Neural cell (in vitro differentiated cells): Measurements from ENCODE around the gene RGS13. TPM values are rescaled to one million over a fixed set of nuclear protein-coding genes. Genes with fewer than 3 reads are reported as not detected.

ENCODE experiments used
- H2AFZ ChIP-seq: fragments of 200-600, 300-800 bp; sonication (generic), shearing (Covaris generic); 2 replicates; pipeline ENCODE4 v1.6.0; 2014; ENCODE audit warnings: low read depth, mild to moderate bottlenecking, antibody characterized with exemption, low read length, moderate library complexity
- H3F3A ChIP-seq: fragments of 200-600 bp; shearing (Covaris generic); 2 replicates; pipeline ENCODE4 v1.6.1; 2016; ENCODE audit warnings: mild to moderate bottlenecking, moderate library complexity, mixed read lengths, antibody characterized with exemption, low read length; ENCODE audit not compliant: insufficient read depth, poor library complexity, severe bottlenecking
- H3K27ac ChIP-seq: fragments of 200-600, 300-800 bp; sonication (generic), shearing (Covaris generic); 2 replicates; pipeline ENCODE4 v1.5.1; 2014; ENCODE audit warnings: mild to moderate bottlenecking, low read length, moderate library complexity
- H3K27me3 ChIP-seq: fragments of 300-800, 200-600 bp; sonication (generic), shearing (Covaris generic); 2 replicates; pipeline ENCODE4 v1.6.0; 2014; ENCODE audit warnings: mild to moderate bottlenecking, low read depth, low read length, moderate library complexity; ENCODE audit not compliant: insufficient read depth
- H3K36me3 ChIP-seq: fragments of 300-800, 200-600 bp; sonication (generic), shearing (Covaris generic); 2 replicates; pipeline ENCODE4 v1.5.1; 2014; ENCODE audit warnings: mild to moderate bottlenecking, antibody characterized with exemption, low read length, moderate library complexity; ENCODE audit not compliant: insufficient read depth
- H3K4me2 ChIP-seq: fragments of 300-800, 200-600 bp; sonication (generic), shearing (Covaris generic); 2 replicates; pipeline ENCODE4 v1.6.0; 2014; ENCODE audit warnings: mild to moderate bottlenecking, low read length
- H3K4me3 ChIP-seq: fragments of 300-800, 200-600 bp; sonication (generic), shearing (Covaris generic); 2 replicates; pipeline ENCODE4 v1.5.1; 2014; ENCODE audit warnings: mild to moderate bottlenecking, low read length, moderate library complexity
- H3K79me2 ChIP-seq: fragments of 200-600 bp; shearing (Covaris generic); replicated peaks from 2 replicates; pipeline ENCODE4 v1.6.0; 2014; ENCODE audit warnings: mild to moderate bottlenecking, low read length, moderate library complexity; ENCODE audit not compliant: insufficient read depth
- H3K9ac ChIP-seq: fragments of 300-800, 200-600 bp; sonication (generic), shearing (Covaris generic); 2 replicates; pipeline ENCODE4 v1.6.1; 2016; ENCODE audit warnings: mild to moderate bottlenecking, low read length, mixed read lengths
- H3K9me2 ChIP-seq: fragments of 200-600 bp; shearing (Covaris generic); 2 replicates; pipeline ENCODE4 v1.6.1; 2016; ENCODE audit warnings: mild to moderate bottlenecking, low read length, mixed read lengths; ENCODE audit not compliant: insufficient read depth
- H3K9me3 ChIP-seq: fragments of 200-600, 300-800 bp; sonication (generic), shearing (Covaris generic); 2 replicates; pipeline ENCODE4 v1.6.1; 2016; ENCODE audit warnings: mild to moderate bottlenecking, mixed run types, low read length, moderate library complexity, mixed read lengths
- H4K20me1 ChIP-seq: fragments of 200-600 bp; shearing (Covaris generic); 2 replicates; pipeline ENCODE4 v1.6.1; 2016; ENCODE audit warnings: mild to moderate bottlenecking, mixed run types; ENCODE audit not compliant: insufficient read depth
- CTCF ChIP-seq: fragments of 450-650 bp; IDR thresholded peaks from 2 replicates; pipeline ENCODE4 v1.5.1; 2014; ENCODE audit warnings: antibody characterized with exemption, mild to moderate bottlenecking, moderate library complexity; ENCODE audit not compliant: poor library complexity, severe bottlenecking
- EP300 ChIP-seq: fragments of 450-650 bp; conservative IDR thresholded peaks from 2 replicates; pipeline ENCODE4 v1.6.1; 2014; ENCODE audit warnings: antibody characterized with exemption, mild to moderate bottlenecking, moderate library complexity; ENCODE audit not compliant: poor library complexity, severe bottlenecking
- EZH2 ChIP-seq: fragments of 200-600, 300-800 bp; shearing (Covaris generic), sonication (generic); IDR thresholded peaks from 2 replicates; pipeline ENCODE4 v1.6.1; 2014; ENCODE audit warnings: antibody characterized with exemption, low read length, borderline replicate concordance, mild to moderate bottlenecking; ENCODE audit not compliant: insufficient read depth, poor library complexity, severe bottlenecking
- MXI1 ChIP-seq: fragments of 450-650 bp; conservative IDR thresholded peaks from 2 replicates; pipeline ENCODE4 v1.6.1; 2014; ENCODE audit warnings: antibody characterized with exemption, mild to moderate bottlenecking; ENCODE audit not compliant: poor library complexity, severe bottlenecking
- POLR2AphosphoS5 ChIP-seq: IDR thresholded peaks from 2 replicates; pipeline ENCODE4 v1.6.1; 2012
- RAD21 ChIP-seq: fragments of 450-650 bp; conservative IDR thresholded peaks from 2 replicates; pipeline ENCODE4 v1.6.1; 2014; ENCODE audit warnings: antibody characterized with exemption, mild to moderate bottlenecking, moderate library complexity
- REST ChIP-seq: IDR thresholded peaks from 2 replicates; pipeline ENCODE4 v1.6.1; 2012; ENCODE audit warnings: borderline replicate concordance
- SMC3 ChIP-seq: fragments of 450-650 bp; conservative IDR thresholded peaks from 2 replicates; pipeline ENCODE4 v1.6.1; 2014; ENCODE audit warnings: antibody characterized with exemption, mild to moderate bottlenecking, moderate library complexity; ENCODE audit not compliant: poor library complexity
- TAF1 ChIP-seq: IDR thresholded peaks from 2 replicates; pipeline ENCODE4 v1.6.1; 2012; ENCODE audit warnings: low read depth
- polyA plus RNA-seq: library from polyadenylated mRNA; depleted of rRNA; stranded (reverse); fragments of >200 nt; gene quantifications from 2 replicates; pipeline ENCODE4 v1.2.3, GENCODE V29; 2014

RGS13 gene
- polyA plus RNA-seq, 1 donor from 2014 or later = not detected

GRCh38 chr1:192588546-192588945 lies 47.4 kb upstream of the RGS13 start:
- TF ChIP-seq EP300 (no peak), REST (no peak), MXI1 (no peak), TAF1 (no peak), CTCF (no peak), POLR2AphosphoS5 (no peak), RAD21 (no peak), EZH2 (no peak), SMC3 (no peak)
- Histone ChIP-seq H3K36me3 (no peaks in the 10 kb centered on the region), H4K20me1 (no peaks in the 10 kb centered on the region), H3F3A (no peaks in the 10 kb centered on the region), H3K27me3 (no peaks in the 10 kb centered on the region), H3K9ac (no peak overlapping the region), H3K9me2 (no peaks in the 10 kb centered on the region), H2AFZ (no peak overlapping the region), H3K27ac (no peak overlapping the region), H3K9me3 (no peaks in the 10 kb centered on the region), H3K4me2 (no peak overlapping the region), H3K4me3 (no peak overlapping the region), H3K79me2 (no peaks in the 10 kb centered on the region)

GRCh38 chr1:192589813-192590212 lies 46.1 kb upstream of the RGS13 start:
- Histone ChIP-seq H4K20me1 (no peaks in the 10 kb centered on the region), H3K36me3 (no peaks in the 10 kb centered on the region), H3K9me3 (no peaks in the 10 kb centered on the region), H3K27ac (no peak overlapping the region), H3K4me2 (no peak overlapping the region), H3K9me2 (no peaks in the 10 kb centered on the region), H3K4me3 (no peak overlapping the region), H2AFZ (no peak overlapping the region), H3K27me3 (no peaks in the 10 kb centered on the region), H3K9ac (no peak overlapping the region), H3F3A (no peaks in the 10 kb centered on the region), H3K79me2 (no peaks in the 10 kb centered on the region)
- TF ChIP-seq TAF1 (no peak), MXI1 (no peak), POLR2AphosphoS5 (no peak), EP300 (no peak), RAD21 (no peak), CTCF (no peak), EZH2 (no peak), REST (no peak), SMC3 (no peak)
